ENCODE measurements around the gene NDUFB2. TPM values are rescaled to one million over a fixed set of nuclear protein-coding genes. Genes with fewer than 3 reads are reported as not detected.

Gene NDUFB2
- total and polyA plus RNA-seq, 9 of the 15 experiments (the other 6 are each of a cell fraction or from before 2014, with no cell fraction given): 220 to 2,075 (median 320) TPM

DNA sequence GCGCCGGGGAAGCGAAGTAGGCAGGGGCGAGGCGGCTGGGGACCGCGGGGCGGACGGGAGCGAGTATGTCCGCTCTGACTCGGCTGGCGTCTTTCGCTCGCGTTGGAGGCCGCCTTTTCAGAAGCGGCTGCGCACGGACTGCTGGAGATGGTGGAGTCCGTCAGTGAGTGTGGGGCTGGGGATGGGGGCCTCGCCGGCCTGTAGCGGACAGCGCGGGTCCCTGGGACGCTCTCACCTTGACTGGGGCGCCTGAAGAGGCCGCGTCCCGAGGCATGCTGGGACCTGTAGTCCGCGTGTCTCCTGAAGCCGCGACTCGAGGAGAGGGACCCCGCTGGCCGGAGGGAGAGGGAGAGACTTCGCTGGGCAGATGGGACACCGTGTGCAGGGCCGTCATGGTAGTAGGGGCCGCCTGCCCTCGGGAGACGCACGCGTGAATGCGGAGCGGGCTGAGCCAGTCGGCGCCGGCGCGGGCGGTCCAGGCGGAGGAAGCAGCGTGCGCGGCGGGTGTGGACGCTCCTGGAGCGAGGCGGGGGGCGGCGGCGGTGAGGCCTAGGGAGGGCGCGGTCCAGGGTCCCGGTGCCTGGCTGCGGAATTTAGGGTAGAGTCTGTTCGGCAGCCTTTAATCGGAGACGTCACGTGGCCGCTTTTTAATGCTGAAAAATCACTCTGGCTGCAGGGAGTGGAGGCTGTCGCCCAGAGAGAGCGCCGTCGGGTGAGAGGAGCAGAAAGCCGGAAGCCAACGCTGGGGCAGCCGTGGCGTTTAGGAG, at the start of gene NDUFB2 (continued):
- TF ChIP-seq, protein P1, sequence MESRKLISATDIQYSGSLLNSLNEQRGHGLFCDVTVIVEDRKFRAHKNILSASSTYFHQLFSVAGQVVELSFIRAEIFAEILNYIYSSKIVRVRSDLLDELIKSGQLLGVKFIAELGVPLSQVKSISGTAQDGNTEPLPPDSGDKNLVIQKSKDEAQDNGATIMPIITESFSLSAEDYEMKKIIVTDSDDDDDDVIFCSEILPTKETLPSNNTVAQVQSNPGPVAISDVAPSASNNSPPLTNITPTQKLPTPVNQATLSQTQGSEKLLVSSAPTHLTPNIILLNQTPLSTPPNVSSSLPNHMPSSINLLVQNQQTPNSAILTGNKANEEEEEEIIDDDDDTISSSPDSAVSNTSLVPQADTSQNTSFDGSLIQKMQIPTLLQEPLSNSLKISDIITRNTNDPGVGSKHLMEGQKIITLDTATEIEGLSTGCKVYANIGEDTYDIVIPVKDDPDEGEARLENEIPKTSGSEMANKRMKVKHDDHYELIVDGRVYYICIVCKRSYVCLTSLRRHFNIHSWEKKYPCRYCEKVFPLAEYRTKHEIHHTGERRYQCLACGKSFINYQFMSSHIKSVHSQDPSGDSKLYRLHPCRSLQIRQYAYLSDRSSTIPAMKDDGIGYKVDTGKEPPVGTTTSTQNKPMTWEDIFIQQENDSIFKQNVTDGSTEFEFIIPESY (CRISPR knock-in tag; IDR thresholded peaks at IDR 0.05): peak; percentile 88
- TF ChIP-seq, protein P2, sequence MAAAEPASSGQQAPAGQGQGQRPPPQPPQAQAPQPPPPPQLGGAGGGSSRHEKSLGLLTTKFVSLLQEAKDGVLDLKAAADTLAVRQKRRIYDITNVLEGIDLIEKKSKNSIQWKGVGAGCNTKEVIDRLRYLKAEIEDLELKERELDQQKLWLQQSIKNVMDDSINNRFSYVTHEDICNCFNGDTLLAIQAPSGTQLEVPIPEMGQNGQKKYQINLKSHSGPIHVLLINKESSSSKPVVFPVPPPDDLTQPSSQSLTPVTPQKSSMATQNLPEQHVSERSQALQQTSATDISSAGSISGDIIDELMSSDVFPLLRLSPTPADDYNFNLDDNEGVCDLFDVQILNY (CRISPR knock-in tag; IDR thresholded peaks at IDR 0.05): peak; percentile 88
- no peak for TF ChIP-seq DDX20 (tag; IDR thresholded peaks at IDR 0.05; ENCODE audit: low read depth)
- 0 out of 2 replicates have a peak, but pooled peaks have one; percentile 14 for TF ChIP-seq ZNF583 (CRISPR knock-in tag; IDR thresholded peaks at IDR 0.05)
- TF ChIP-seq POLR2G (IDR thresholded peaks at IDR 0.05; ENCODE audit: low read depth, low read length): peak; percentile 95
- TF ChIP-seq, protein P3, sequence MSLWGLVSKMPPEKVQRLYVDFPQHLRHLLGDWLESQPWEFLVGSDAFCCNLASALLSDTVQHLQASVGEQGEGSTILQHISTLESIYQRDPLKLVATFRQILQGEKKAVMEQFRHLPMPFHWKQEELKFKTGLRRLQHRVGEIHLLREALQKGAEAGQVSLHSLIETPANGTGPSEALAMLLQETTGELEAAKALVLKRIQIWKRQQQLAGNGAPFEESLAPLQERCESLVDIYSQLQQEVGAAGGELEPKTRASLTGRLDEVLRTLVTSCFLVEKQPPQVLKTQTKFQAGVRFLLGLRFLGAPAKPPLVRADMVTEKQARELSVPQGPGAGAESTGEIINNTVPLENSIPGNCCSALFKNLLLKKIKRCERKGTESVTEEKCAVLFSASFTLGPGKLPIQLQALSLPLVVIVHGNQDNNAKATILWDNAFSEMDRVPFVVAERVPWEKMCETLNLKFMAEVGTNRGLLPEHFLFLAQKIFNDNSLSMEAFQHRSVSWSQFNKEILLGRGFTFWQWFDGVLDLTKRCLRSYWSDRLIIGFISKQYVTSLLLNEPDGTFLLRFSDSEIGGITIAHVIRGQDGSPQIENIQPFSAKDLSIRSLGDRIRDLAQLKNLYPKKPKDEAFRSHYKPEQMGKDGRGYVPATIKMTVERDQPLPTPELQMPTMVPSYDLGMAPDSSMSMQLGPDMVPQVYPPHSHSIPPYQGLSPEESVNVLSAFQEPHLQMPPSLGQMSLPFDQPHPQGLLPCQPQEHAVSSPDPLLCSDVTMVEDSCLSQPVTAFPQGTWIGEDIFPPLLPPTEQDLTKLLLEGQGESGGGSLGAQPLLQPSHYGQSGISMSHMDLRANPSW (CRISPR knock-in tag; IDR thresholded peaks at IDR 0.05): peak; percentile 76
- TF ChIP-seq, protein P4, sequence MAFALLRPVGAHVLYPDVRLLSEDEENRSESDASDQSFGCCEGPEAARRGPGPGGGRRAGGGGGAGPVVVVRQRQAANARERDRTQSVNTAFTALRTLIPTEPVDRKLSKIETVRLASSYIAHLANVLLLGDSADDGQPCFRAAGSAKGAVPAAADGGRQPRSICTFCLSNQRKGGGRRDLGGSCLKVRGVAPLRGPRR (CRISPR knock-in tag; IDR thresholded peaks at IDR 0.05): no peak
- peak in 1 of 2 experiments; percentile 5; a peak in 2 of 4 replicates for TF ChIP-seq RCOR1 (IDR thresholded peaks at IDR 0.05; ENCODE audit: borderline replicate concordance in 1 of 2, low read depth in 2 of 2, low read length in 2 of 2)
- peak; percentile 10; the same call in 1 of the 2 replicates for TF ChIP-seq BCOR (IDR thresholded peaks at IDR 0.05)
- TF ChIP-seq KLF16 (IDR thresholded peaks at IDR 0.05): peak; percentile 76
- TF ChIP-seq DIDO1 (tag; IDR thresholded peaks at IDR 0.05; ENCODE audit: low read depth): peak; percentile 53; the same call in 1 of the 2 replicates
- peak; percentile 98 for TF ChIP-seq HMGN3 (IDR thresholded peaks at IDR 0.05; ENCODE audit: borderline replicate concordance, extremely low read depth, insufficient read length, low read depth, low read length)
- TF ChIP-seq, protein P5, sequence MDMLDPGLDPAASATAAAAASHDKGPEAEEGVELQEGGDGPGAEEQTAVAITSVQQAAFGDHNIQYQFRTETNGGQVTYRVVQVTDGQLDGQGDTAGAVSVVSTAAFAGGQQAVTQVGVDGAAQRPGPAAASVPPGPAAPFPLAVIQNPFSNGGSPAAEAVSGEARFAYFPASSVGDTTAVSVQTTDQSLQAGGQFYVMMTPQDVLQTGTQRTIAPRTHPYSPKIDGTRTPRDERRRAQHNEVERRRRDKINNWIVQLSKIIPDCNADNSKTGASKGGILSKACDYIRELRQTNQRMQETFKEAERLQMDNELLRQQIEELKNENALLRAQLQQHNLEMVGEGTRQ (CRISPR knock-in tag; IDR thresholded peaks at IDR 0.05): peak; percentile 71
- 0 out of 2 replicates have a peak, but pooled peaks have one; percentile 4 for TF ChIP-seq KHSRP (IDR thresholded peaks at IDR 0.05)
- peak; percentile 88; the same call in 1 of the 2 replicates for TF ChIP-seq ZNF232 (CRISPR knock-in tag; IDR thresholded peaks at IDR 0.05)
- no peak for TF ChIP-seq MCM2 (IDR thresholded peaks at IDR 0.05; ENCODE audit: low read depth)
- TF ChIP-seq, protein P6, sequence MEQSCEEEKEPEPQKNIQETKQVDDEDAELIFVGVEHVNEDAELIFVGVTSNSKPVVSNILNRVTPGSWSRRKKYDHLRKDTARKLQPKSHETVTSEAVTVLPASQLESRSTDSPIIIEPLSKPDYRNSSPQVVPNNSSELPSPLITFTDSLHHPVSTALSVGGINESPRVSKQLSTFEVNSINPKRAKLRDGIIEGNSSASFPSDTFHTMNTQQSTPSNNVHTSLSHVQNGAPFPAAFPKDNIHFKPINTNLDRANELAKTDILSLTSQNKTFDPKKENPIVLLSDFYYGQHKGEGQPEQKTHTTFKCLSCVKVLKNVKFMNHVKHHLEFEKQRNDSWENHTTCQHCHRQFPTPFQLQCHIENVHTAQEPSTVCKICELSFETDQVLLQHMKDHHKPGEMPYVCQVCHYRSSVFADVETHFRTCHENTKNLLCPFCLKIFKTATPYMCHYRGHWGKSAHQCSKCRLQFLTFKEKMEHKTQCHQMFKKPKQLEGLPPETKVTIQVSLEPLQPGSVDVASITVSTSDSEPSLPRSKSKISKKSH (CRISPR knock-in tag; IDR thresholded peaks at IDR 0.05): no peak
- no peak for TF ChIP-seq NFATC3 (IDR thresholded peaks at IDR 0.05)

All from K562 (cell line).